MM.1S (cell line): ENCODE data around the gene GNGT1.

ENCODE experiments used
- DNase-seq: peaks from one replicate; pipeline ENCODE4 v3.0.0-alpha.2; 2015
- H2AFZ ChIP-seq: fragments of 300-600 bp; sonication (generic); 2 replicates; pipeline ENCODE4 v1.6.0; 2016; ENCODE audit warnings: antibody characterized with exemption, low read length
- H3F3A ChIP-seq: fragments of 300-600 bp; sonication (generic); 2 replicates; pipeline ENCODE4 v1.6.1; 2016; ENCODE audit warnings: mild to moderate bottlenecking, antibody characterized with exemption, low read length, moderate library complexity, mixed read lengths; ENCODE audit not compliant: insufficient read depth
- H3K27ac ChIP-seq: fragments of 300-600 bp; sonication (generic); 2 replicates; pipeline ENCODE4 v1.5.1; 2016; ENCODE audit warnings: mild to moderate bottlenecking, low read length
- H3K27me3 ChIP-seq: fragments of 300-600 bp; sonication (generic); replicated peaks from 2 replicates; pipeline ENCODE4 v1.6.0; 2016; ENCODE audit warnings: low read length; ENCODE audit not compliant: insufficient read depth
- H3K36me3 ChIP-seq: fragments of 300-600 bp; sonication (generic); replicated peaks from 2 replicates; pipeline ENCODE4 v1.6.1; 2016; ENCODE audit warnings: mild to moderate bottlenecking, low read length, mixed read lengths; ENCODE audit not compliant: insufficient read depth
- H3K4me1 ChIP-seq: fragments of 300-600 bp; sonication (generic); 2 replicates; pipeline ENCODE4 v1.6.1; 2016; ENCODE audit warnings: low read length, mixed read lengths
- H3K4me2 ChIP-seq: fragments of 300-600 bp; sonication (generic); 2 replicates; pipeline ENCODE4 v1.6.0; 2016; ENCODE audit warnings: low read depth, low read length
- H3K4me3 ChIP-seq: fragments of 300-600 bp; sonication (generic); 2 replicates; pipeline ENCODE4 v1.5.1; 2016; ENCODE audit warnings: low read length, mixed read lengths
- H3K79me2 ChIP-seq: fragments of 300-600 bp; sonication (generic); 2 replicates; pipeline ENCODE4 v1.6.1; 2016; ENCODE audit warnings: mixed run types, low read length, mixed read lengths
- H3K9ac ChIP-seq: fragments of 300-600 bp; sonication (generic); 2 replicates; pipeline ENCODE4 v1.6.1; 2016; ENCODE audit warnings: low read length, mixed read lengths
- H3K9me2 ChIP-seq: fragments of 300-600 bp; sonication (generic); replicated peaks from 2 replicates; pipeline ENCODE4 v1.6.1; 2016; ENCODE audit warnings: mild to moderate bottlenecking, low read length, mixed read lengths; ENCODE audit not compliant: insufficient read depth
- H3K9me3 ChIP-seq: fragments of 300-600 bp; sonication (generic); replicated peaks from 2 replicates; pipeline ENCODE4 v1.6.1; 2016; ENCODE audit warnings: mild to moderate bottlenecking, low read length, mixed read lengths; ENCODE audit not compliant: insufficient read depth
- H4K20me1 ChIP-seq: fragments of 300-600 bp; sonication (generic); 2 replicates; pipeline ENCODE4 v1.6.1; 2016; ENCODE audit warnings: mild to moderate bottlenecking, low read length, moderate library complexity, mixed read lengths; ENCODE audit not compliant: insufficient read depth
- CTCF ChIP-seq: fragments of 300-600 bp; sonication (generic); IDR thresholded peaks from 2 replicates; pipeline ENCODE4 v1.5.1; 2016; ENCODE audit warnings: antibody characterized with exemption, low read length, mixed read lengths
- EZH2 ChIP-seq: fragments of 300-600 bp; sonication (generic); optimal IDR thresholded peaks from 2 replicates; pipeline ENCODE3; 2017; ENCODE audit warnings: low read depth, mild to moderate bottlenecking, antibody characterized with exemption, low read length, mixed read lengths
- EZH2phosphoT487 ChIP-seq: fragments of 300-600 bp; sonication (generic); IDR thresholded peaks from 2 replicates; pipeline ENCODE4 v1.6.1; 2018; ENCODE audit warnings: antibody characterized with exemption, low read length

GNGT1 gene

GRCh38 chr7:93957767-93958166 is 51.4 kb downstream of the GNGT1 start:
- H3K4me2 ChIP-seq, result peak overlapping the region; percentile 43

GRCh38 chr7:93958216-93958615 is 51.8 kb downstream of the GNGT1 start:
- Histone ChIP-seq H3K9me3 (no peaks in the 10 kb centered on the region), H3F3A (peaks cover 14% of the 10 kb centered on the region), H3K27ac (no peak overlapping the region), H3K36me3 (no peaks in the 10 kb centered on the region), H3K4me1 (peaks cover 36% of the 10 kb centered on the region), H3K9ac (no peak overlapping the region), H3K79me2 (no peaks in the 10 kb centered on the region), H2AFZ (no peak overlapping the region), H4K20me1 (no peaks in the 10 kb centered on the region), H3K4me2 (peak overlapping the region; percentile 43), H3K9me2 (no peaks in the 10 kb centered on the region), H3K4me3 (no peak overlapping the region; the same call in 1 of the 2 replicates), H3K27me3 (no peaks in the 10 kb centered on the region)
- DNase-seq, result no peak
- no peak for TF ChIP-seq EZH2
- TF ChIP-seq EZH2phosphoT487, result no peak
- TF ChIP-seq CTCF, result no peak

More at GRCh38 chr7:93957767-93958166, 51.4 kb downstream of the GNGT1 start:
- no peaks in the 10 kb centered on the region for H3K36me3 ChIP-seq
- H4K20me1 ChIP-seq, result no peaks in the 10 kb centered on the region
- no peak overlapping the region for H3K9ac ChIP-seq
- no peaks in the 10 kb centered on the region for H3K27me3 ChIP-seq
- H3K9me2 ChIP-seq, result no peaks in the 10 kb centered on the region
- no peaks in the 10 kb centered on the region for H3K9me3 ChIP-seq
- H3K4me3 ChIP-seq, result no peak overlapping the region; the same call in 1 of the 2 replicates
- no peak overlapping the region for H3K27ac ChIP-seq
- DNase-seq, result peak; percentile 62
- H3K4me1 ChIP-seq, result peaks cover 32% of the 10 kb centered on the region
- TF ChIP-seq CTCF (no peak), EZH2phosphoT487 (no peak), EZH2 (no peak)
- H3F3A ChIP-seq, result peaks cover 10% of the 10 kb centered on the region
- H3K79me2 ChIP-seq, result no peaks in the 10 kb centered on the region
- no peak overlapping the region for H2AFZ ChIP-seq

- Histone ChIP-seq H3K9me3 (no peaks in the 10 kb centered on the region), H4K20me1 (no peaks in the 10 kb centered on the region), H3K9ac (no peak overlapping the region), H3K36me3 (no peaks in the 10 kb centered on the region), H3K27ac (no peak overlapping the region), H2AFZ (no peak overlapping the region), H3K79me2 (no peaks in the 10 kb centered on the region), H3K4me2 (peak overlapping the region; percentile 43; the same call in 1 of the 2 replicates), H3K27me3 (no peaks in the 10 kb centered on the region), H3K9me2 (no peaks in the 10 kb centered on the region), H3F3A (peaks cover 14% of the 10 kb centered on the region), H3K4me3 (no peak overlapping the region), H3K4me1 (peaks cover 38% of the 10 kb centered on the region)
- no peak for TF ChIP-seq CTCF
- no peak for DNase-seq
Observed at GRCh38 chr7:93958651-93959050, 52.3 kb downstream of the GNGT1 start.
